Stimulated activated CD8-positive, alpha-beta memory T cell treated with anti-CD3 and anti-CD28 coated beads, Interleukin-12 subunit alpha, Interleukin-12 subunit beta, amount 100 ng/mL, for 24 hours (primary cell): ENCODE measurements around the gene SELENOS.
"Not testable (repeated sequence)": the region's sequence is repeated elsewhere in the genome, so short reads cannot be mapped to it uniquely, and the experiment has no call there.

ENCODE experiments used
- DNase-seq: peaks from one replicate; pipeline ENCODE4 v3.0.0-alpha.2; 2020; ENCODE audit errors: extremely low read depth

Gene SELENOS

DNA sequence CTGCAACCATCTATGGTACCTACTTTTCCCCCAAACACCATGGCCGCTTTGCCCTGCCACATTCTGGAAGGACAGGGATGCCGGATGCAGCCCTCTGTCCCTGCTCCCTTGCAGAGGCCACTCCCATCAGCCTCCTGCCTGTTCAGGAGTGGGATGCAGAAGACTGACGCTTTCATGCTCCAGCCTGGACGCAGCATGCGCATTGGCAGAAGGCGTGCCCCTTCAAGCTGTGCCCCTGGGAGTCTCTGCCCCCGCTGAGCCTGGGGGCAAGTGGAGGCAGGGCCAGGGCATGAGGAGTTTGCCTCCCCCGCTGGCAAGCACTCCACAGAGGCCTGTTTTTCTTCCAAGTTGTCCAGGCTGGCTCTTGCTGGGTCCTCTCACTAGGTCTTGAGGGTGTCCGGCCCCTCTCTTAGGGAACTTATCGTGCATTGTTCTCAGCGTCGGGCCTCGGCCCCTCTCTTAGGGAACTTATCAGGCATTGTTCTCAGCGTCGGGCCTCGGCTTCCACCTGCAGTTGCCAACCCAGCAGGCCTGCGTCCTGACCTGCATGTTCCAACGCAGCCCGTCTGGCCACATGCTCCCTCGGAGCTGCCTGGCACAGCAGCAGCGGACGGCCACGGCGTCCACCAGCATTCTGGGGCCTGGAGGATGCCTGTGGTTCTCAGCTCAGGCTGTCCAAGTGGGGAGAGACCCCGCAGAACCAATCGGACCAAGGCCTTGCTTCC lies 32.3 kb upstream of the SELENOS start:
- no peak for DNase-seq

DNA sequence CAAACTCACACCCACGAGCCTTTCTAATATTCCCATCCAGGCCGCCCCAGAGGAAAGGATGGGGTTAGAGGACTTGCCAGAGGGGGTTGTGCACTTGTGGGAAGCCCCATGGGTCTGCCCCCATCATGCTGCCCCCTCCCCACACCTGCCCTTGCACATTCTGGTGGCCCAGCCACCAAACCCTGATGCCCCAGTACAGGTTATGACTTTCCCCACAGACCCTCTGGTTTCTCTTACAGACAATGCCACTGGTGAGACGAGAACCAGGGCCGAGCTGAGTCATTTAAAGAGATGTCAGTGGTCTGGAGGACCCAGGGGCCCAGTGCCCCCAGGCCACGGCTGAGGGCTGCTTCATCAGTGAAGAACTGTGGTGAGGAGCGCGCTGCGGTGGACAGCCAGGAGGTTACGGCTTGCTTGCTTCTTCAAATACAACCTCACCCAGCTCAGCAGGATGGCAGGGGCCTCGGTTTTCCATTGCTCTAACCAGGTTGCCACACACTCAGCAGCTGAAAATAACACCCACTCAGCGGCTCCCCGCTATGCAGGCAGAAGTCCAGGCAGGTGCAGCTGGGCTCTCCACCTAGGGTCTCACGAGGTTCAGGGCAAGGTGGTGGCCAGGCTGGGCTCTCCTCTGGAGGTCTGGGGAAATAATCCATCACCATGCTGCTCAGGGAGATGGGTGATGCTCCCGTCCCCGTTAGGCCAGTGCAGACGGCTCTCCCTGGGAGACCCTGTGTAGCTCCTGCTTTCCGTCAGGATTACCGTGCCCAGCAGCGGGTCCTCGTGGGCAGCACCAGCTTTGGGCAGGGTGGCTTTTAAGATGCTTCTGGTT lies 31.5 kb upstream of the SELENOS start:
- no peak for DNase-seq

DNA sequence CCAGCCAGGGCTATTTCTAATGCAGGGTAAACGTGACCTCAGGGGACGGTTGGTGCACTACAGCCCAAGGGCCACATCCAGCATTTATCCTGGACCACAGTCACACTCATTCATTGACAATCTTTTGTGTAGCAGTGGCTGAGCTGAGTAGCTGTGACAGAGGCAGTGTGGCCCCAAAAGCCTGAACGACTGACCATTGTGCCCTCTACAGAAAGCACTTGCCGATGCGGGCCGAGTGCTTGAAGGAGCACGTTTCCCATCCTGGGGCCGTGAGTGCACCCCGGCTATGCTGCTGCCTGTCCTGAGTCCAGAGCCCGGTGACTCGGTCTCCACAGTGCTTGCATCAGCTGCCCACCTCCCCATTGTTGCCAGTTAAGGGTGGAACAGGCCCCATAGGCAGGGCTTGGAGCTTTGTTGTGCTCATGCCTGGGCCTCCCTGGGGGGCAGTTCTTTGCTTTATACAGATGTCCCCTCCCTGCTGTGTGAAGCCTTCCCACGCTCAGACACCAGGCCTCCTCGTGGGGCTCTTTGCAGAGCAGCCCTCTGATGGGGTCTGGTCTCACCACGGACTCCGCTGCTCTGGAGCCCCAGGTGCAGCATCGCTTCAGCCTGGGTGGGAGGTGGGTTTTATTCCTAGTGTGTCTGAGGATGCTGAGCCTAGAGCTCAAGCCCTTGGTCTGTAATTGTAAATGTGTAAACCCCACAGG lies 30.8 kb upstream of the SELENOS start:
- no peak for DNase-seq

DNA sequence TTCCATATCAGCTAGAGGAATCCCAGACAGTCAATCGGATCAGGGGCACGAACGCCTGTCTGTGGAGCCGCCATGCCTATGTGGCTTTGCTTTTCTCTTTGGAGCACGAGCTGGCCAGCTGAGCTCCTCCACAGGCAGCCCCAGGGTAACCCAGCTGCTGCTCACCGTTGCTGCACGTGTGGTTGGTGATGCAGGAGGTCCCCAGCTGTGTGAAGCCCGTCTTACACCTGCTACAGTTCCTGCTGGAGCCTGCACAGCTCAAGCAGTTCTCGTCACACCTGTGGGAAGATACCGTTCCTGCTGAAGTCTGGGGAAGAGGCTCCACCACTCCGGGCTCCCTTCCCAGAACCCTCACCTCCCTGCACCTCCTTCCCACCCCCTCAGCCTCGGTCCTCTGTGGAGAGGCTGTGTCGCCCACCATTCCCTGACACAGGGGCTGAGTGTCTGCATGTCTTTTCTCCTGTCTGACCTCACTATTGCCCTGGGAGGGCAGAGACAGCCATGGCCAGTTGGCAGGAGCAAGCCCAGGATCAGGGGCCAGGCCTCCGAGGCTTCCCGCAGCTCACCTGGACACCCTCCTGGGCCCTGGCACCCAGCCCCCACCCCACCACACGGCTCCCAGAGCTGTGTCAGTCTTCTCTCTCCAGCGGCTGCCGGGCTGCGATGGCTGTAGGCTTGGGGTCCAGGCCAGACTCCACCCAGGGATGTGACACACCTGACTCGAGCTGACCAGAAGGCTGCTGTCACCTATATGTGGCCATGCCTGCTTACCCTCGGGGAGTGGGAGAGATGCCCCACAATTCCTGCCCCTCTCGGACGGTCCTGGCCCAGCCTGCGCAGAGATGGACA lies 30.0 kb upstream of the SELENOS start:
- DNase-seq = no peak

DNA sequence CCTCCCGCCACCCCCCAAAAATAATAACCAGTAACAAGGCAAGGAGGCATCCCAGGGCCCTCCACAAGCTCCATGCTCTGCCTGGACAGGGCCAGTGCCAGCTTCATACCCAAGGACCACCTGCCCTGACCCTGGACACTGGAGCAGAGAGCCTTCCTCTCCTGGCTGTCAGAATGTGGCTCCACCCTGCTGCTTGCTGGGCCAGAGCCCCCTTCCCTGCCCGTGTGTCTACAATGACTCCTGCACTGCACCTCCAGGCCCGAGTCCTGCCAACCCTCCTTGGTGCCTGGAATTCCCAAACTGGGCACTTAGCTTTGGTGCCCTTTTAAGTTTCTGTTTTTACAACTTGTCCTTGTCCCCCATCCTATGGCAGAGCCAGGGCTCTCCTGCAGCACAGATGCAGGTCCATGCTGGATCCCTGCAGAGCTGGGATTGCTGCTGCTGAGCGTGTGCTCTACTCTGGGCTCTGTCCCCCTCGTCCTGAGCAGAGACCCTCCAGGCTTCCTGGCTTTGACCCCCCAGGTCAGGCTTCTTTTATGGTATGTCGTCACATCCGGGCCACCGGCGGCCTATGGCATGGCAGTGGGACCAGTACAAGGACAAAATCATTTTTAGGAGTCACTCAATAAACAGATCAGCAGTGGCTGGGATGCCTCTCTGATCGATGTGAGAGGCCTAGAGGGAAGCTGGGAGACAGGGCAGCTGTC lies 29.2 kb upstream of the SELENOS start:
- no peak for DNase-seq

DNA sequence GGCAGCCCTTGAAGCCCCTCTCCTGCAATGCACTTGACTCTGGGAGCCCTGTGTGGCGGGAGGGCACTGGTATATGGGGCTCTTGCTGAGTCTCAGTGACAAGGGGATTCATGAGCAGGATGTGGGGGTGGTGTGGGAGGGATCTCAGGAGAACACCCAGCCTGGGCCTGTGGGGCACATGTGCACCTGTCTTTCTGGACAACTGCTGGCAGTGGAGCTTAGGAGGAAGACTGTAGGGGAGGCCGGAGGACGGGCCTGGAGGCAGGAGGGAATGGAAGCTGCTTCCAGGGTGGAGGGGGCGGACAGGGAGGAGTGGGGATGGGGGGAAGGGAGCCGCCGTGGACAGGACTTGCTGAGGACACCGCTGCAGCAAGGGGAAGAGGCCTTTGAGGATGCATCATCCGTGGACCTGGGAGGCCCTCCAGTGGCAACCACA lies 28.6 kb upstream of the SELENOS start:
- DNase-seq = no peak

DNA sequence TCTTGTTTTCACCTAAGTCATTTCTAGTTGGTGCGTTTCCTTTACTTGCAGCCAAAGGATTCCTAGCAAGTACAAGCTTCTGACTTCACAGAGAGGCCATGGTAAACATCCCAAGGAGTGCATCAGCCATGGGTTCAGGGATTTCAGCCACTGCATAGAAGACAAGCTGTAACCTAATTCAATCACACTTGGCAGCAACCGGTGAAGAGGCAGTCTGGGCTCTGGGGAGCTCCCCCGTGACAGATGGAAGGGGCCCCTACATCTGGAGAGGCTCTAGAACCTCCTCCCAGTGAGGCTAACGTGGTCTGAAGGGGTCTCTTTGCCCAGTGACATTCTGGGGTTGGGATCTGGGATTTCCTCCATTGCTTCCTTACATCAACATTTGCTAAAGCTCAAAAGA lies 26.1 kb upstream of the SELENOS start:
- DNase-seq = no peak

DNA sequence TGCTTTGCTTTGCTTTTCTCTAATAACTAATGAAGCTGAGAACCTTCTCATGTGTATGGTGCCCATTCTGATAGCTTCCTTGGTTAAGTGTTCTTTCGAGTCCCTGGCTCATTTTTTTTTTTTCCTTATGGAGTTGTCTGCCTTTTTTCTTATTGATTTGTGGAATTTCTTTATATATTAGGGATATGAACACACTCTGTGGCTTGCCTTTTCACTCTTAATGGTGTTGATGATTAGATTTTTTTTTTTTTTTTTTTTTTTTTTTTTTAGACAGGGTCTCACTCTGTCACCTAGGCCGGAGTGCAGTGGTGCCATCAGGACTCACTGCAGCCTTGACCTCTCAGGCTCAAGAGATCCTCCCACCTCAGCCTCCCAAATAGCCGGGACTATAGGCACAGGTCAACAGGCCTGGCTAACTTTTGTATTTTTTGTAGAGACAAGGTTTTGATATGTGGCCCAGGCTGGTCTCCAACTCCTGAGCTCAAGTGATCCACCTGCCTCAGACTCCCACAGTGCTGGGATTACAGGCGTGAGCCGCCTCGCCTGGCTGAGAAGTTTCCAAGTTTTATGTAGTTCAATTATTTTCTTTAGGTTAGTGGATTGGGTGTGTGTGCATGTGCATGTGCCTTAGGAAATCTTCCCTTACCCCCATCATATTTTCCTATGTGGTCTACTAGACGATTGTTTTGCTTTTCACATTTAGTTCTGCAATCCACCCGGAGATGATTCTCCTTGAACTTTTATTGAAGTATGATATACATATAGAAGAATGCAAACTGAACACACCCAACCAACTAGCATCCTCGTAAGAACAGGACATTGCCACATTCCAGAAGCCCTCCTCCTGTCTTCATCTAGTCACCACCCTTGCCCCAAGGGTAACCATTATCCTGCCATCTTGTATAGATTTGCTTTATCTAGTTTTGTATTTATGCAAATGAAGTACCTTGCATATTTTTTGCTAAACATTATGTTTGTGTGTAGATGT lies 19.4 kb upstream of the SELENOS start:
- DNase-seq = no peak

DNA sequence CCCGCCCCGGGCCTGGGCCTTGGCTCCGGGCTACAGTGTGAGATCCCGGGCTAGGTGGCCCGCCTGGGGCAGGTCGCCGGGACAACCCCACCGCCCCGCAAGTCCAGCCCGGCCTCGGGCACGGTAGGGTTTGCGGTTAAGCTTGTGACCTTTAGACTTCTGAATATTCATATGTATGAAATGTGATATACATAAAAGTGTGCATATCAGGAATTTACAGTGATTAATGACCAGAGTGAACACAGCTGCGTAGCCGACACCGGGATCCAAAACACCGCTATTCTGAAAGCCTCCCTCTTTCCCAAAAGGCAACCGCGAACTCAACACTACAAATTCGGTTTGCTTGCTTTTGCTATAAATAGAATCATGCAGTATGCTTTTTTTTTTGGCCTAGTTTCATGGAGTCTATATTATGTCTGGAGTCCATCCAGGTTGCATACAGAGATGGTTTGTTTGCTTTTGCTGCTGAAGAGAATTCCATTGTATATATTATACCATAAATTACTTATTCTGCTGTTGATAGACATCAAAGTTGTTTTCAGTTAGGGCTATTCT lies 18.4 kb upstream of the SELENOS start:
- DNase-seq = peak; percentile 9

DNA sequence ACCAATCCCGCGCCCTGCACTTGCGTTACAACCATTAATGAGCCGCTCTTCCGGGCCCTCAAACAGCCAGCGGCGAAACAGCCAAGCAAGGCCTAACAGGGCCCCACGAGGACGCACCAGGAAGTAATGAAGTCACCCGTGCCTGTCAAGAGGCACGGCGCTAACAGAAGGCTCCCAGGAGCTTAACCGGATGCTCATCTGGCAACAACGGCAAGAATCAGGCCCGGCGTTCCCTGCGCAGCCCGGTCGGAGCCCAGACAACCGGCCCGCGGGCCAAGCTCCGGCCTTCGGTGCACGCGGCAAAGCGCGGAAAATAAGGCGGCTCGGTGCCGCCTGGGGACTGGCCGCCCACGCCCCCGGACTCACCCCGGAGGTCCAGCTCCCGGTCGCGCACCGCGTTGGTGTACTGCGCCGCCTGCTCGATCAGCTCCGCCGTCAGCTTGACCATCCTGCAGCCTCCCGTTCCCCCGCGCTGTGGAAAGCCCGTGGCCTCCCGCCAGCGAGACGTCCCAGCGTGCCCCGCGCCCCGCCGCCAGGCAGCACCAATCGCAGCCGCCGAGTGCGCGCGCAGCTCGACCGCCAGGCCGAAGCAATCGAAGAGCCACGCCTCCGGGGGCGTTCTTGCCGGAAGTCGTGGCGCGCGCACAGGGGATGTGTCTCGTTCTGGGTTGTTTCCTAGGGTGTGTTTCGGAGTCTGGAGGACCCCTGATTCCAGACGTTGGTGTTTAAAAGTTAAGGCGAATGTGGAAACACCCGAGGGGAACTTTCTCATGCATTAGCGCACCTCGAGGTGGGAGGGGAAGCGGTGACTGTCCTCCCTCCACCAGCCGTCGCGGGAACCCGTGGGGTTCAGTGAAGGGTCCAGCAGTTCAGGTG lies 17.7 kb upstream of the SELENOS start, which contains the start of gene SNRPA1:
SNRPA1 (minus strand) TSS at position 518 of the 876 bp plus-strand sequence; CDS start at position 448, 70 bp downstream.
- peak; percentile 99 for DNase-seq

DNA sequence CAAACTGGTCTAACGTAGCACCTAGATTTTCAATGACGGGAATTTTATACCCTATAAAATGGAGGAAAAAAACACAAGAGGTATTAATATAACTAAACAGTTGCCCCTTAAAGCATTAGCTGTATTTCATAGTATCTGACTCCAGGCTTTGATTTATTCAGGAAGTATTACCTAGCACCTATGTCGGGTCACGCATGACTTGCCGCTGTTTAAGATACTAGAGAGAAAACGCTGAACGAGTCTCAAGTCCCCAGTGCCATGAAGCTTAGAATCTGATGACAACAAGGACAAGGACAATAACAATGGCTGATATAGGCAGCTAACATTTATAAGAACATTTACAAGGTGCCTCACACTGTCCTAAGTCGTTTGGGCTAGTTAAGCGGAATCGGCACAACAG lies 15.8 kb upstream of the SELENOS start:
- DNase-seq = no peak

DNA sequence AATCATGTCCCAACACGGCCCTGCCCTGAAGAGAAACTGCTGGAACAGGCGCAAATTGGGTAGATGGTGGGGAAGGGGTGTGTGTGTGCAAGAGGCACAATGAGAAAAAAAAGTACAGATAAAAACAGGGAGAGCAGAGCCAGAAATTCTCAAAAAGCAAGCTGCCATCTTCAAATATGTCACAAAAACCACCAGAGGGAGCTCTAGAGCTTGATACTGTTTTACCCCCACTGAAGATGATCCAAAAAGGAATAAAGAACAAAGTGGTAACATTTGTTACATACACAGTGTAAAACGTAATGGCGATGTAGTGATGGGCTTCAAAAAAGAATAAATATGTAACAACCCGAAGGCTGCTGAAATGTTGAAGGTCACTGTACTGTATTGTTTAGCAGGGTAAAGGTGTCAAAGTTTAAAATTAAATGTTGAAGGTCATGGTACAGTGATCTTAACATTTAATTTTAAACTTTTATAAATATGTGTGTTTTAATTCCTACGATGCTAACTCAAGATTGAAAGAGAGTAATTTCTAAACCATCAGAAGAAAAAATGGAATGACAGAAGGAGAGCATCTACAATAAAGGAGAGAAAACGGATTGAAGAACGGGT lies 11.7 kb upstream of the SELENOS start:
- no peak for DNase-seq

DNA sequence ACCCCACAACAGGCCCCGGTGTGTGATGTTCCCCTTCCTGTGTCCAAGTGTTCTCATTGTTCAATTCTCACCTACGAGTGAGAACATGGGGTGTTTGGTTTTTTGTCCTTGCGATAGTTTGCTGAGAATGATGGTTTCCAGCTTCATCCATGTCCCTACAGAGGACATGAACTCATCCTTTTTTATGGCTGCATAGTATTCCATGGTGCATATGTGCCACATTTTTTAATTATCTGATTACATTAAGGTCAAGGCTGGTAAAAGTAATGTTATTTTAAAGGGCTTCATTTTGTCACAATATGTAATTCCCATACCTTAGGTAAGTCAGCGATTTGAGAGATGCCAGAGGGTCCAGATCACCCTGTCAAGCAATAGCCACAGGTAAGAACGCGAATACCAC lies 10.1 kb upstream of the SELENOS start:
- DNase-seq = not testable (repeated sequence)

DNA sequence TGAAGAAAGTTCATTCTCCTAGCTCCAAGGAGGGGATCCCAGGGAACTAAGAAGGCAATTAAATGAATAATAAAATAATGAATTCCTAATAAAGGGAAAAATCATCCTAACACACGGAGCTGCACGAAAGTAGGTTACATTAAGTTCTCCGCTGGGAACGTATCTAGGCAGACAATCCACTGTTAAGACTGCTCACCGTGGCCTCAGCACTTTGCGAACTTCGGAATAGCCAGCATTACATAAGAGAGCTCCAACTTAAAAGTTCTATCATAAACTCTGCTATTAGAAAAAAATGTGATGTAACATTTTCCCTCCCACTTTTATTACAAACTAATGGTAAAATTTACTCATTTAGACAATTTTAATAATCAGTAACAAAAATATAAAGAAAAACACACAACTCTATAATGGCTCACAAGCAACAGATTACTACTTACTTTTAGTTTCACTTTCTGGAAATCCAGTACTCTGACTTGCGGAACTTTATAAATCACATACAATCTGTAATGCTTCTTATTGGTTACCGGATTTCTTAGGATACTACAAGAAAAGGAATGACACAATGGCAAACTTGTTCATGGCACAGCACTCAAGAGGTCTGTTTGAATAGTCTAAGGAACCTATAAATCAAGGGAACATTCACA lies 9.3 kb upstream of the SELENOS start:
- DNase-seq = no peak

DNA sequence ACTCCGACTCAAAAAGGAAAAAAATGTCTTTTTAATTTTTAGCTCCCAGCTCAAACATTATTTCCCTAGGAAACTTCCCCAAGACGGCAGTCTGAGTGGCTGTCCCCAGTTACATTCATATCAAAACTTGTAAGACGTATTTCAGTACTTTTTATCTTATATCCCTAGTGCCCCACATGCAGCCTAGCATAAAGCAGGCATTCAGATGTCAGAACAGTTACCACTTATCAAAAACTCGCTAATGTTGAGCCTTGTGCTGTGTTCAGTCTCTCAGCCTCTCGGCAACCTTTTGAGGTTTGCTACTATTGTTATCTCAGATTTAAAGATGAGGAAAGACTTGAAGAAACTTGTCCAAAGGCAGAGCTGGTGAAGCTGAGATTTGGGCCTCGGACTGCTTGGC lies 6.6 kb upstream of the SELENOS start:
- DNase-seq = no peak

DNA sequence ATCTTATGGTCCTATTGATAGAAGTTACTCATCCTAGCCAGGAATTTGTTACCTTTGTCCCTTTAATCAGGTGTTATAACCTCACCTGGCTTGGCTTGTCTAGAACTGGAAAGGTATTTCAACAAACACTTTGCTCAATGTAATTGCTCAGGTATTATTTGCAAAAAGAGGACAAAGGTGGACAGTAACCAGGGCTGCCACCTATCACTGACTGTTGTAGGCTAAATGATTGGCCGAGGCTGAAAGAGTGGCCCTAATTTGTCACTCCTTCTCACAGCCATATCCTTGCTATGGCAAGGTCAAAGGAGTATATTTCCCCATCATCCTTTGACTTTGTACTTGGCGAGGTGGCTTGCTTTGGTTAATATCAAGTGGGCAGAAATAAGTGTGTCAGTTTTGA lies 2.7 kb upstream of the SELENOS start:
- DNase-seq = no peak

DNA sequence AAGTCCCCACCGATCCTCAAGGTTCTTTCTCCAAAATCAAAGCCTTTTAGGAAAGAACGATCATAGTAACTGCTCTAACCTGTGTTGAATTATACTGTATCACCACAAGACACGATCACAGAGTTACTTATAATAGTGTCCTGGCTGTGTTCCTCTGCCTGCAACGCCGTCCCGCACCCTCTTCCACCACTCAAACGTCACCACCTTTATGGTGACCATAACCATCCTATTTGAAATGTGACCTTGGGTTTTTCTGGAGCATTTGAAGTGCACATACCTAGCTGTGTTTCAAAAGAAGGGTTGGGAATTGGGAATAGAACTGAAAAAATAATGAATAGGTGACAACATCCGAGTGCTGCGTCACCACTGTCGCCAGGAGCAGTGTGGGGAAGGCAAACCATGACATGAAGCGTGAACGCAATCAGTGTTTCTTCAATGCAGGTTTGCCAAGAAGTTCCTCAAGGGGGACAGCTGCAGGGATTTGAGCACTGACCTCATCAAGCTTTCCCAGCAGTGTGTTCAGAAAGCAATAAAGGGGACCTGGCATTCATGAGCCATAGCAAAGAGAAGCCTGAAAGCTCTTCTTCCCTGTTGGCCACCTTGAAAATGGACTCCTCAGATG lies 769 bp upstream of the SELENOS start:
- no peak for DNase-seq
